Lower leg skin (tissue), 4 donors: ENCODE results near the gene GOLGB1. TPM values are rescaled to one million over a fixed set of nuclear protein-coding genes. Genes with fewer than 3 reads are reported as not detected.

Experiments used
- DNase-seq, 2 donors: peaks; one replicate each; pipeline ENCODE4 v3.0.0-alpha.2; 2019; ENCODE audit warnings: low spot score in 2 of 2
- H3K4me3 ChIP-seq: fragments of 200-600 bp; sonication (generic); 2 replicates; pipeline ENCODE4 v1.5.1; 2017; ENCODE audit warnings: mild to moderate bottlenecking, low read depth; ENCODE audit not compliant: poor library complexity, severe bottlenecking
- POLR2A ChIP-seq, 2 donors: fragments of 450-650 bp; IDR thresholded peaks; one replicate each; pipeline ENCODE4 v1.6.1; 2016 to 2017; ENCODE audit warnings: antibody characterized with exemption in 2 of 2, mild to moderate bottlenecking in 1 of 2, moderate library complexity in 1 of 2
- WGBS, 2 donors: methylation state at CpG; one replicate each; pipeline ENCODE4 v1.1.5; 2018; 5-methylcytosine and 5-hydroxymethylcytosine counted together
- intact Hi-C: fragments of 100-400 bp; cut with DNase I; formaldehyde crosslinking; loops from one replicate; pipeline ENCODE4 v1.15.0; 2023; ENCODE audit warnings: low total_unique reads
- total RNA-seq, 4 donors: library from RNA; depleted of rRNA; stranded (reverse); fragments of >200 nt; gene quantifications; one replicate each; pipeline ENCODE4 v1.1.0, GENCODE V29; 2016
- TF ChIP-seq, protein P1 (sequence below), 3 donors: fragments of 450-650 bp; IDR thresholded peaks; one replicate each; pipeline ENCODE4 v1.5.1; 2016; ENCODE audit warnings: antibody characterized with exemption in 3 of 3, mild to moderate bottlenecking in 3 of 3, moderate library complexity in 2 of 3

GOLGB1 gene
- total RNA-seq, 4 donors from 2014 or later = 42.8 to 64.3 (median 48.5) TPM

GRCh38 chr3:121649645-121650044, 99.9 kb downstream of the GOLGB1 start:
- DNase-seq = no peak
- intact Hi-C loops = no loop called here
- TF ChIP-seq, protein P1, sequence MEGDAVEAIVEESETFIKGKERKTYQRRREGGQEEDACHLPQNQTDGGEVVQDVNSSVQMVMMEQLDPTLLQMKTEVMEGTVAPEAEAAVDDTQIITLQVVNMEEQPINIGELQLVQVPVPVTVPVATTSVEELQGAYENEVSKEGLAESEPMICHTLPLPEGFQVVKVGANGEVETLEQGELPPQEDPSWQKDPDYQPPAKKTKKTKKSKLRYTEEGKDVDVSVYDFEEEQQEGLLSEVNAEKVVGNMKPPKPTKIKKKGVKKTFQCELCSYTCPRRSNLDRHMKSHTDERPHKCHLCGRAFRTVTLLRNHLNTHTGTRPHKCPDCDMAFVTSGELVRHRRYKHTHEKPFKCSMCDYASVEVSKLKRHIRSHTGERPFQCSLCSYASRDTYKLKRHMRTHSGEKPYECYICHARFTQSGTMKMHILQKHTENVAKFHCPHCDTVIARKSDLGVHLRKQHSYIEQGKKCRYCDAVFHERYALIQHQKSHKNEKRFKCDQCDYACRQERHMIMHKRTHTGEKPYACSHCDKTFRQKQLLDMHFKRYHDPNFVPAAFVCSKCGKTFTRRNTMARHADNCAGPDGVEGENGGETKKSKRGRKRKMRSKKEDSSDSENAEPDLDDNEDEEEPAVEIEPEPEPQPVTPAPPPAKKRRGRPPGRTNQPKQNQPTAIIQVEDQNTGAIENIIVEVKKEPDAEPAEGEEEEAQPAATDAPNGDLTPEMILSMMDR (IDR thresholded peaks at IDR 0.05) = no peak
- no peak for TF ChIP-seq POLR2A (IDR thresholded peaks at IDR 0.05)
- no peak overlapping the region for H3K4me3 ChIP-seq

GRCh38 chr3:121648219-121648958, 101.2 kb downstream of the GOLGB1 start:
- WGBS, 2 donors = 41 to 52% methylated on average over 6 of the region's 6 CpGs
- intact Hi-C loops = no loop called here
- no peak overlapping the region for H3K4me3 ChIP-seq
- DNase-seq = peak in 1 of 2 donors; percentile 36
- no peak for TF ChIP-seq POLR2A (IDR thresholded peaks at IDR 0.05)
- TF ChIP-seq, protein P1 (IDR thresholded peaks at IDR 0.05) = no peak

- no peak overlapping the region for H3K4me3 ChIP-seq
- WGBS, 2 donors = 97 to 98% methylated on average over 5 of the region's 5 CpGs
- TF ChIP-seq, protein P1 (IDR thresholded peaks at IDR 0.05) = no peak
- no peak for TF ChIP-seq POLR2A (IDR thresholded peaks at IDR 0.05)
- intact Hi-C loops = no loop called here
- no peak for DNase-seq
Measured at GRCh38 chr3:121645054-121645453, 104.5 kb downstream of the GOLGB1 start.

DNA sequence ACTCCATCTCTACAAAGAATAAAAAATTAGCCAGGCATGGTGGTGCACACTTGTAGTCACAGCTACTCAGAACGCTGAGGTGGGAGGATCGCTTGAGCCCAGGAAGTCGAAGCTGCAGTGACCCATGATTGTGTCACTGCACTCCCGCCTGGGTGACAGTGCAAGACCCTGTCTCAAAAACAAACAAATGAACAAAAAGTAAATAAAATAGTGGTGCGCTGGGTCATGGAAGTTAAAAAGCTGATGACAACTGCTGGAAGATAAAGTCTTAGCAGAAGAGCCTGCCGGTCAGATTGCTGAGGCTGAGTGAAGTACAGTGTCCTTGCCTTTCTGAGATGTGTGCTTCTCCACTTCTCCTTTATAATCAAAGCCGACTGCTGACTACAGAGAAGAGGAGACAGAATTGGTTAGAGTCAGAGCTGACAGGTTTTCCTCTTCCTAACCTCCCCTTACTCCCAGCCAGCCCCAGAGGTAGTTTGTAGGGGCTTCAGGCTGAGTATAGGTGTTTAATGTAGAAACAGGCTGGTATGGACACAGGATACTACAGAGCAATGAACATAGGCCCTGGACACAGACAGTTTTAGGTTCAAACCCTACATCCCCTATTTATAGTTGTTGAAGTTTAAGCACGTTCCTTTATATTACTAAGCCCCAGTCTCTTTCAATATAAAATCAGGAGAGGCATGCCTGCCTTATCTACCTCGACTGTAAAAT, 106.8 kb downstream of the GOLGB1 start:
- intact Hi-C loops = no loop called here
- no peak for TF ChIP-seq POLR2A (IDR thresholded peaks at IDR 0.05)
- TF ChIP-seq, protein P1 (IDR thresholded peaks at IDR 0.05) = no peak
- WGBS, 2 donors = 90 to 92% methylated on average over 9 of the region's 9 CpGs
- H3K4me3 ChIP-seq = no peak overlapping the region
- no peak for DNase-seq

DNA sequence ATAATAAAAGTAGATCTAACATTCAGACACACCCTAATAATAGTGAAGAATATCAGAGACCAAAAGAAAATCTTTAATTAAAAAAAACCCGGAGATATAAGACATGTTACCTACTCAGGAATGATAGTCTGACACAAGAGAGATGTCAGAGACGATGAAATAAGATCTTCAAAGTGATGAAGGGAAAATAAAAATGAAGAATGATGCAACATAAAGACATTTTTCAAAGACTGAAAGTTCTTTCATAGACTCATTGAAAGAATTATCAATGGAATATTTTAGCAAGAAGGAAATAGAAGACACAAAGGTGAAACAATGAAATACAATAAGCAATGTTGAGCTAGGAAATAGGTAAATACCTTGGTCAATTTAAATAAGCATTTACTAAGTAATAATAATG, 108.4 kb downstream of the GOLGB1 start:
- no peak overlapping the region for H3K4me3 ChIP-seq
- 92% methylated on average over 2 of the region's 2 CpGs for WGBS, 2 donors
- DNase-seq = no peak
- intact Hi-C loops = no loop called here
- no peak for TF ChIP-seq POLR2A (IDR thresholded peaks at IDR 0.05)
- TF ChIP-seq, protein P1 (IDR thresholded peaks at IDR 0.05) = no peak
